Measurements from ENCODE around the gene RPGRIP1L. TPM values are rescaled to one million over a fixed set of nuclear protein-coding genes. Genes with fewer than 3 reads are reported as not detected.

RPGRIP1L gene
- total RNA-seq, 3 donors from 2014 or later, result 3.2 to 7.5 (median 7.5) TPM

DNA sequence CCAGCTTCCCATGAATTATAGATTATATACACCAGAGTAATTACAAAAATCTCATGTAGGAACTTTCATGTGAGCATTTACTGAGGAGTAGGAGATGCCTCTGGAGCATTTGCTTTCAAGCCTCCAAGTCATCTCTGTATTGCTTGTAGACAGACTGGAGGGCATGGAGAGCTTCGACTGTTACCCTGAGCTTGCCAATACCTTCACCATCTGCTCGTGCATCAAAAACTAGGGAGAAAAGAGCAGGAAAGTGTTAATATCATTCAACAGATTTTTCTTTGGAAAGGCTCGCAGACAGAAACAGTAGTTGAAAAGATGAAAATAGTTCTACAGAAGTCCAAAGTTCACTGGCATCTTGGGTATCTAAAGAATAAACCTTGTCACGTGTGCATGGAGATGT, 101.7 kb downstream of the RPGRIP1L start:
- Histone ChIP-seq H3K27me3 (no peaks in the 10 kb centered on the region), H3K9me3 (no peaks in the 10 kb centered on the region), H3K4me3 (no peak overlapping the region), H3K36me3 (no peaks in the 10 kb centered on the region), H3K27ac (no peak overlapping the region), H3K4me1 (no peaks in the 10 kb centered on the region)
- TF ChIP-seq POLR2A (IDR thresholded peaks at IDR 0.05), result no peak
- no peak for TF ChIP-seq POLR2AphosphoS5 (IDR thresholded peaks at IDR 0.05)
- no peak for TF ChIP-seq CTCF (IDR thresholded peaks at IDR 0.05)
- DNase-seq (ENCODE audit: low spot score in 2 of 2), result no peak
- intact Hi-C loops (cut with DNase I; ENCODE audit: low total_unique reads), result no loop called here

DNA sequence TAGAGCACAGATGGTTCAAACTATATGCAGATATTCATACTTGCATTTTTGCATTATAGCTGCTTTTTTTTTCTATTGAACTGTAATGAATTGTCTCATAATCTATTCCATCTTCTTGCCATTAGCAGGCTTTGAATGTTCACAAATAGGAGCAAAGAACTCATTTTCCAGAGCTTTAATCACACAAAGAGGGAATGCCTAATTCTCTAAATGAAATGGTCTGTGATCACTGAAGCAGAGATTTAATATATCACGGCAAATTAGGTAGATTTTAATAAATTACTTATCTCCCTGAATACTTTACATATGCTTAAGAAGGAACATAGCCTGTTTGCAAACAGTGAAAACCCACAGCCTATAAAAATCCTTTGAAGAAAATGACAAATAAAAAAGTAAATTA, 103.0 kb downstream of the RPGRIP1L start:
- TF ChIP-seq POLR2A (IDR thresholded peaks at IDR 0.05), result no peak
- TF ChIP-seq POLR2AphosphoS5 (IDR thresholded peaks at IDR 0.05), result no peak
- no peak for TF ChIP-seq CTCF (IDR thresholded peaks at IDR 0.05)
- Histone ChIP-seq H3K4me3 (no peak overlapping the region), H3K27me3 (no peaks in the 10 kb centered on the region), H3K36me3 (no peaks in the 10 kb centered on the region), H3K9me3 (peaks cover 0 to 8% of the 10 kb centered on the region in 2 donors), H3K27ac (no peak overlapping the region), H3K4me1 (no peaks in the 10 kb centered on the region)
- DNase-seq (ENCODE audit: low spot score in 2 of 2), result no peak
- intact Hi-C loops (cut with DNase I; ENCODE audit: low total_unique reads), result no loop called here

DNA sequence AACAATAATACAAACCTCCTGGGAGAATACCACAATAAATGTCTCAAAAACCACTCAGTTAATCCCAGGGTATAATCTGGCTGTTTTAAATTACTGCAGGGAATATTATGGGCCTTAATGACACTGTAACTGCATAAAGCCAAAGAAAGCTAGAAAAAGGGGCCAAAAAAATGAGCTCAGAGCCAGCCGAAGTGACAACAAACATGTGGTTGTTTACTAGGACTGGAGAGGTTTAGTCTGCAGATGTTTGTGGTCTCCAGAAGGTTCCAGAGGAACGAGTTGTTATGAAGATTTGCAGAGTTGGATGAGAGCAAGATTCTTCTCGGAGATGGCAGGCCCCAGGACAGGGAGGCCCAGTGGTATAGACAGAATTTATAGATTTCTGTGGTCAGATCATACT, 103.5 kb downstream of the RPGRIP1L start:
- intact Hi-C loops (cut with DNase I; ENCODE audit: low total_unique reads), result no loop called here
- no peak for DNase-seq (ENCODE audit: low spot score in 2 of 2)
- H3K27me3 ChIP-seq, result no peaks in the 10 kb centered on the region
- no peaks in the 10 kb centered on the region for H3K4me1 ChIP-seq
- no peaks in the 10 kb centered on the region for H3K36me3 ChIP-seq
- TF ChIP-seq CTCF (IDR thresholded peaks at IDR 0.05) (no peak), POLR2AphosphoS5 (IDR thresholded peaks at IDR 0.05) (no peak), POLR2A (IDR thresholded peaks at IDR 0.05) (no peak)
- no peak overlapping the region for H3K4me3 ChIP-seq
- peaks cover 0 to 13% of the 10 kb centered on the region in 2 donors for H3K9me3 ChIP-seq
- H3K27ac ChIP-seq, result no peak overlapping the region

DNA sequence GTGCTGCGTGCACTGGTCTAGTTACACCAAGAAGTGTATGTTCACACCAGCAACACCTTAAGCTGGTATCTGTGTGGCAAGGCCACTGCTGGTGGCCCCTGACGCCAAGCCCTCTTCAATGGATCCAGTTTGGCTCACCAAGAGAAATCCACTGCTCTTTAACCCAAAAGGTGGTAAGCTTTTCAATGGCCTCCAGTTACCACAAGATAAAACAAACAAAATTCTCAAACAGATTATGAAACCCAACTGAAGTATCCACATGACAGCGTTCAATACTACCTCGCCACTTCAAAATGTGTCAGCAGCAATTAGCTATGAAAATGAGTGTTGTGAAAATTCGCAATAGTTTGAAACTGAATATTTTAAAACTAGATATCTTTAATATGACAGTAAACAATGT, 104.1 kb downstream of the RPGRIP1L start:
- DNase-seq (ENCODE audit: low spot score in 2 of 2), result no peak
- intact Hi-C loops (cut with DNase I; ENCODE audit: low total_unique reads), result no loop called here

More for the DNA sequence above, 104.1 kb downstream of the RPGRIP1L start:
- H3K27me3 ChIP-seq, result no peaks in the 10 kb centered on the region
- TF ChIP-seq POLR2AphosphoS5 (IDR thresholded peaks at IDR 0.05), result no peak
- no peak for TF ChIP-seq POLR2A (IDR thresholded peaks at IDR 0.05)
- TF ChIP-seq CTCF (IDR thresholded peaks at IDR 0.05), result no peak
- no peak overlapping the region for H3K4me3 ChIP-seq
- H3K27ac ChIP-seq, result no peak overlapping the region
- H3K36me3 ChIP-seq, result no peaks in the 10 kb centered on the region
- H3K9me3 ChIP-seq, result peaks cover 0 to 18% of the 10 kb centered on the region in 2 donors
- no peaks in the 10 kb centered on the region for H3K4me1 ChIP-seq
